ENCODE data around the gene TARDBP. TPM values are rescaled to one million over a fixed set of nuclear protein-coding genes. Genes with fewer than 3 reads are reported as not detected.

Gene TARDBP
- total RNA-seq, 1 experiment from 2014 or later: 196 TPM

GRCh38 chr1:11070876-11071275 is 58.4 kb downstream of the TARDBP start:
- no peaks in the 10 kb centered on the region for H3K27me3 ChIP-seq (ENCODE audit: control insufficient read depth, insufficient read depth, low read length)
- in situ Hi-C loops (cut with HindIII; ENCODE audit: low pct_unique_long_range_greater_than_20kb, low sequenced_read_pairs) (no loop called here), intact Hi-C loops (cut with micrococcal nuclease; ENCODE audit: unreplicated experiment) (no loop called here)
- H3K9me3 ChIP-seq (ENCODE audit: control insufficient read depth, insufficient read depth, low read depth, low read length): no peaks in the 10 kb centered on the region
- no peak for DNase-seq (ENCODE audit: low read depth, low spot score)
- no peak overlapping the region for H3K4me3 ChIP-seq (ENCODE audit: low read depth in 2 of 2, low read length in 2 of 2)
- POLR2A ChIA-PET: no interaction called here
- H3K27ac ChIP-seq (ENCODE audit: low read length): no peak overlapping the region
- ATAC-seq: no peak
- CTCF ChIA-PET: no interaction called here
- TF ChIP-seq TCF7L2 (IDR thresholded peaks at IDR 0.05; ENCODE audit: low read depth, low read length): no peak
- TF ChIP-seq POLR2AphosphoS5 (IDR thresholded peaks at IDR 0.05; ENCODE audit: low read depth, low read length): no peak; the same call in 1 of the 2 replicates
- no peak for TF ChIP-seq CTCF (IDR thresholded peaks at IDR 0.05)
- no TSS peak for BruUV-seq (replicated peaks)
- H3K36me3 ChIP-seq (ENCODE audit: control insufficient read depth, insufficient read depth, low read length): peaks cover 27% of the 10 kb centered on the region
- H3K4me1 ChIP-seq (ENCODE audit: control insufficient read depth, insufficient read depth, low read length): no peaks in the 10 kb centered on the region

- H3K9me3 ChIP-seq (ENCODE audit: control insufficient read depth, insufficient read depth, low read depth, low read length): no peaks in the 10 kb centered on the region
- no peak overlapping the region for H3K27ac ChIP-seq (ENCODE audit: low read length)
- in situ Hi-C loops (cut with HindIII; ENCODE audit: low pct_unique_long_range_greater_than_20kb, low sequenced_read_pairs): no loop called here
- TF ChIP-seq POLR2AphosphoS5 (IDR thresholded peaks at IDR 0.05; ENCODE audit: low read depth, low read length) (no peak), SIN3A (IDR thresholded peaks at IDR 0.05; ENCODE audit: borderline replicate concordance, insufficient read depth, low read depth, low read length) (no peak), CTCF (IDR thresholded peaks at IDR 0.05) (no peak), TCF7L2 (IDR thresholded peaks at IDR 0.05; ENCODE audit: low read depth, low read length) (no peak), REST (IDR thresholded peaks at IDR 0.05; ENCODE audit: insufficient read depth in 1 of 2, low read depth in 2 of 2, low read length in 1 of 2) (no peak)
- DNase-seq (ENCODE audit: low read depth, low spot score) (no peak), ATAC-seq (peak; percentile 29; the same call in 1 of the 2 replicates)
- H3K4me1 ChIP-seq (ENCODE audit: control insufficient read depth, insufficient read depth, low read length): no peaks in the 10 kb centered on the region
- no TSS peak for BruUV-seq (replicated peaks)
- POLR2A ChIA-PET: no interaction called here
- CTCF ChIA-PET: no interaction called here
- no peaks in the 10 kb centered on the region for H3K27me3 ChIP-seq (ENCODE audit: control insufficient read depth, insufficient read depth, low read length)
- peaks cover 25% of the 10 kb centered on the region for H3K36me3 ChIP-seq (ENCODE audit: control insufficient read depth, insufficient read depth, low read length)
- H3K4me3 ChIP-seq (ENCODE audit: low read depth in 2 of 2, low read length in 2 of 2): no peak overlapping the region
- intact Hi-C loops (cut with micrococcal nuclease; ENCODE audit: unreplicated experiment): no loop called here
These were observed 59.2 kb downstream of the TARDBP start for GRCh38 chr1:11071463-11072215.

All from Panc1 (cell line).